CD4-positive, alpha-beta memory T cell (primary cell): Measurements from ENCODE around the gene POLR3B. TPM values are rescaled to one million over a fixed set of nuclear protein-coding genes. Genes with fewer than 3 reads are reported as not detected.

Experiments used
- CTCF ChIA-PET: fragments of 350-600 bp; sonication (Branson Sonifier 250); formaldehyde crosslinking; loops from one replicate; lab custom pipeline; 2021; ENCODE audit warnings: inconsistent platforms; ENCODE audit not compliant: partially characterized antibody; lab: Charles Lee
- POLR2A ChIA-PET: fragments of 350-600 bp; sonication (Branson Sonifier 250); formaldehyde crosslinking; loops from one replicate; lab custom pipeline; 2021; ENCODE audit not compliant: partially characterized antibody; lab: Charles Lee
- DNase-seq, 5 donors: peaks; one replicate each; pipeline versions ENCODE4 v3.0.0 to v3.0.0-alpha.2; 2020 to 2022; ENCODE audit warnings: mixed read lengths in 1 of 5
- H3K27ac ChIP-seq: one replicate; pipeline ENCODE4 v1.7.0; 2013; ENCODE audit warnings: low read depth, low read length
- H3K27me3 ChIP-seq: 2 replicates; pipeline ENCODE4 v1.7.0; 2013; ENCODE audit warnings: mild to moderate bottlenecking, low read length, moderate library complexity; ENCODE audit not compliant: insufficient read depth
- H3K36me3 ChIP-seq: 2 replicates; pipeline ENCODE4 v1.7.0; 2013; ENCODE audit warnings: mild to moderate bottlenecking, low read length, moderate library complexity; ENCODE audit not compliant: insufficient read depth
- H3K4me1 ChIP-seq: 2 replicates; pipeline ENCODE4 v1.7.0; 2013; ENCODE audit warnings: mild to moderate bottlenecking, low read length, moderate library complexity; ENCODE audit not compliant: insufficient read depth
- H3K4me3 ChIP-seq, 2 donors: one replicate each; pipeline ENCODE4 v1.7.0; 2013; ENCODE audit warnings: low read length in 2 of 2, mild to moderate bottlenecking in 1 of 2
- H3K9me3 ChIP-seq, 2 donors: one replicate each; pipeline ENCODE4 v1.7.0; 2013; ENCODE audit warnings: low read length in 2 of 2, control low read depth in 1 of 2; ENCODE audit not compliant: control insufficient read depth in 1 of 2
- H3K27ac Mint-ChIP-seq, 7 donors: one replicate each; pipeline ENCODE4 v1.8.0; 2020 to 2021; ENCODE audit warnings: mixed read lengths in 7 of 7, mild to moderate bottlenecking in 6 of 7, inconsistent platforms in 3 of 7, moderate library complexity in 3 of 7
- H3K27me3 Mint-ChIP-seq, 2 donors: one replicate each; pipeline ENCODE4 v1.8.0; 2020 to 2021; ENCODE audit warnings: mixed read lengths in 2 of 2
- H3K36me3 Mint-ChIP-seq, 2 donors: one replicate each; pipeline ENCODE4 v1.8.0; 2020 to 2021; ENCODE audit warnings: mixed read lengths in 2 of 2, inconsistent platforms in 1 of 2, mild to moderate bottlenecking in 1 of 2
- H3K4me1 Mint-ChIP-seq, 4 donors: one replicate each; pipeline ENCODE4 v1.8.0; 2020 to 2021; ENCODE audit warnings: mixed read lengths in 4 of 4, mild to moderate bottlenecking in 1 of 4
- H3K4me3 Mint-ChIP-seq, 8 donors: one replicate each; pipeline ENCODE4 v1.8.0; 2020 to 2021; ENCODE audit warnings: mixed read lengths in 8 of 8, mild to moderate bottlenecking in 7 of 8, moderate library complexity in 6 of 8, inconsistent platforms in 3 of 8
- H3K9me3 Mint-ChIP-seq, 8 donors: one replicate each; pipeline ENCODE4 v1.8.0; 2020 to 2021; ENCODE audit warnings: mixed read lengths in 8 of 8, mild to moderate bottlenecking in 5 of 8, inconsistent platforms in 3 of 8, moderate library complexity in 1 of 8
- intact Hi-C: fragments of 100-400 bp; cut with micrococcal nuclease; formaldehyde crosslinking; loops from one replicate; pipeline ENCODE4 v1.15.1; 2023
- polyA plus RNA-seq, 2 donors: library from polyadenylated mRNA; unstranded; fragments of 300-500 nt; fragmentation: Illumina TruSeq; gene quantifications; one replicate each; pipeline ENCODE4 v1.2.3, GENCODE V29; 2021
- total RNA-seq, 2 experiments: library from RNA; stranded (reverse); gene quantifications; one replicate each; pipeline ENCODE4 v1.2.3, GENCODE V29; 2021

Gene POLR3B
- total and polyA plus RNA-seq, 4 experiments from 2014 or later: 2.2 to 7.5 (median 6.9) TPM

GRCh38 chr12:106389151-106389550, 31.6 kb downstream of the POLR3B start:
- Mint-ChIP-seq H3K9me3 (no peaks in the 10 kb centered on the region), H3K36me3 (peaks cover 17 to 35% of the 10 kb centered on the region in 2 donors), H3K27ac (no peak overlapping the region), H3K4me3 (no peak overlapping the region), H3K27me3 (no peaks in the 10 kb centered on the region), H3K4me1 (no peaks in the 10 kb centered on the region)
- CTCF ChIA-PET: interaction anchor here (2.1 to 7.0 kb wide), 4 partner anchors 10 to 531 kb away, joined by 5 to 54 read pairs (median 23); no protein-coding TSS in a partner anchor
- H3K27ac ChIP-seq: no peak overlapping the region
- intact Hi-C loops: no loop called here
- H3K36me3 ChIP-seq: peaks cover 10% of the 10 kb centered on the region
- no peaks in the 10 kb centered on the region for H3K9me3 ChIP-seq
- H3K4me3 ChIP-seq: no peak overlapping the region
- H3K27me3 ChIP-seq: no peaks in the 10 kb centered on the region
- no peak for DNase-seq
- POLR2A ChIA-PET: no interaction called here
- no peaks in the 10 kb centered on the region for H3K4me1 ChIP-seq

- no peaks in the 10 kb centered on the region for H3K9me3 Mint-ChIP-seq
- no peaks in the 10 kb centered on the region for H3K27me3 Mint-ChIP-seq
- no peak overlapping the region for H3K27ac ChIP-seq
- H3K4me3 Mint-ChIP-seq: no peak overlapping the region
- CTCF ChIA-PET: interaction anchor here (1.0 kb wide), 1 partner anchor 9 kb away, joined by 3 read pairs; no protein-coding TSS in a partner anchor
- H3K4me3 ChIP-seq: no peak overlapping the region
- no peaks in the 10 kb centered on the region for H3K9me3 ChIP-seq
- POLR2A ChIA-PET: no interaction called here
- intact Hi-C loops: no loop called here
- no peak for DNase-seq
- no peaks in the 10 kb centered on the region for H3K4me1 ChIP-seq
- no peak overlapping the region for H3K27ac Mint-ChIP-seq
- H3K4me1 Mint-ChIP-seq: no peaks in the 10 kb centered on the region
- H3K36me3 Mint-ChIP-seq: peaks cover 43 to 65% of the 10 kb centered on the region in 2 donors
- H3K36me3 ChIP-seq: peaks cover 17% of the 10 kb centered on the region
- no peaks in the 10 kb centered on the region for H3K27me3 ChIP-seq
Measured at GRCh38 chr12:106392759-106393158, 35.2 kb downstream of the POLR3B start.

GRCh38 chr12:106409878-106410277, 52.3 kb downstream of the POLR3B start:
- no peaks in the 10 kb centered on the region for H3K9me3 Mint-ChIP-seq
- DNase-seq: no peak
- H3K4me1 Mint-ChIP-seq: no peaks in the 10 kb centered on the region
- intact Hi-C loops: no loop called here
- ChIA-PET CTCF (no interaction called here), POLR2A (no interaction called here)
- Histone ChIP-seq H3K36me3 (no peaks in the 10 kb centered on the region), H3K4me3 (no peak overlapping the region), H3K27me3 (no peaks in the 10 kb centered on the region), H3K9me3 (no peaks in the 10 kb centered on the region), H3K27ac (no peak overlapping the region), H3K4me1 (no peaks in the 10 kb centered on the region)
- H3K4me3 Mint-ChIP-seq: no peak overlapping the region
- H3K27me3 Mint-ChIP-seq: no peaks in the 10 kb centered on the region
- peaks cover 24 to 54% of the 10 kb centered on the region in 2 donors for H3K36me3 Mint-ChIP-seq
- peak overlapping the region in 1 of 7 donors; percentile 27 for H3K27ac Mint-ChIP-seq

- intact Hi-C loops: no loop called here
- CTCF ChIA-PET: no interaction called here
- H3K4me3 Mint-ChIP-seq: no peak overlapping the region
- H3K27me3 ChIP-seq: no peaks in the 10 kb centered on the region
- H3K36me3 ChIP-seq: no peaks in the 10 kb centered on the region
- no peaks in the 10 kb centered on the region for H3K9me3 Mint-ChIP-seq
- POLR2A ChIA-PET: no interaction called here
- H3K4me1 ChIP-seq: no peaks in the 10 kb centered on the region
- H3K36me3 Mint-ChIP-seq: peaks cover 36 to 53% of the 10 kb centered on the region in 2 donors
- no peak overlapping the region for H3K27ac ChIP-seq
- no peak overlapping the region for H3K4me3 ChIP-seq
- H3K27me3 Mint-ChIP-seq: no peaks in the 10 kb centered on the region
- no peak overlapping the region for H3K27ac Mint-ChIP-seq
- DNase-seq: no peak
- no peaks in the 10 kb centered on the region for H3K4me1 Mint-ChIP-seq
- no peaks in the 10 kb centered on the region for H3K9me3 ChIP-seq
Measured at GRCh38 chr12:106412563-106412962, 55.0 kb downstream of the POLR3B start.

DNA sequence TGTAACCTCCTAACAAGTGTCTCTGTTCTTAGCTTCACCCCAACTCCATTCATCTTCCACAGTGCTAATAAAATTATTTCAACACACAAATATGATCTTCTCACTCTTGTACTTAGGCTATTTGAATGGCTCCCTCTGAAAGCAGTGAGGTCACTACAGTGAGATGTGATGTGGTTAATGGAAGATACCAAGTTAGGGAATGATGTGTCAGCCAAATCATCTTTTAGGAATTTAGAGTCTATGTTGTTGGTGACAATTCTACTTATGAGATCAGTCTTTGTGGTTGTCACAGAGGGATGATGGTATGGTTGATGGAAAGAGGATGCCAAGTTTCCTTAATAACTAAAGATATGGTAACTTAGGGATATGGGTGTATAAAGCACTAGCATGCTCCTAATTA, 57.6 kb downstream of the POLR3B start:
- H3K27ac ChIP-seq: no peak overlapping the region
- Mint-ChIP-seq H3K27ac (no peak overlapping the region), H3K27me3 (no peaks in the 10 kb centered on the region), H3K36me3 (peaks cover 42 to 55% of the 10 kb centered on the region in 2 donors), H3K4me3 (no peak overlapping the region), H3K9me3 (no peaks in the 10 kb centered on the region), H3K4me1 (no peaks in the 10 kb centered on the region)
- DNase-seq: no peak
- no peaks in the 10 kb centered on the region for H3K27me3 ChIP-seq
- no peaks in the 10 kb centered on the region for H3K36me3 ChIP-seq
- ChIA-PET CTCF (no interaction called here), POLR2A (no interaction called here)
- no peaks in the 10 kb centered on the region for H3K9me3 ChIP-seq
- no peak overlapping the region for H3K4me3 ChIP-seq
- no peaks in the 10 kb centered on the region for H3K4me1 ChIP-seq
- intact Hi-C loops: no loop called here

- Mint-ChIP-seq H3K27me3 (no peaks in the 10 kb centered on the region), H3K27ac (no peak overlapping the region), H3K9me3 (peaks cover 0 to 2% (median 0%) of the 10 kb centered on the region in 8 donors), H3K36me3 (peaks cover 39 to 49% of the 10 kb centered on the region in 2 donors), H3K4me1 (no peaks in the 10 kb centered on the region), H3K4me3 (no peak overlapping the region)
- POLR2A ChIA-PET: no interaction called here
- Histone ChIP-seq H3K4me3 (no peak overlapping the region), H3K27me3 (no peaks in the 10 kb centered on the region), H3K4me1 (no peaks in the 10 kb centered on the region), H3K9me3 (no peaks in the 10 kb centered on the region), H3K27ac (no peak overlapping the region), H3K36me3 (no peaks in the 10 kb centered on the region)
- DNase-seq: no peak
- intact Hi-C loops: no loop called here
- CTCF ChIA-PET: no interaction called here
Measured at GRCh38 chr12:106416273-106416672, 58.7 kb downstream of the POLR3B start.

DNA sequence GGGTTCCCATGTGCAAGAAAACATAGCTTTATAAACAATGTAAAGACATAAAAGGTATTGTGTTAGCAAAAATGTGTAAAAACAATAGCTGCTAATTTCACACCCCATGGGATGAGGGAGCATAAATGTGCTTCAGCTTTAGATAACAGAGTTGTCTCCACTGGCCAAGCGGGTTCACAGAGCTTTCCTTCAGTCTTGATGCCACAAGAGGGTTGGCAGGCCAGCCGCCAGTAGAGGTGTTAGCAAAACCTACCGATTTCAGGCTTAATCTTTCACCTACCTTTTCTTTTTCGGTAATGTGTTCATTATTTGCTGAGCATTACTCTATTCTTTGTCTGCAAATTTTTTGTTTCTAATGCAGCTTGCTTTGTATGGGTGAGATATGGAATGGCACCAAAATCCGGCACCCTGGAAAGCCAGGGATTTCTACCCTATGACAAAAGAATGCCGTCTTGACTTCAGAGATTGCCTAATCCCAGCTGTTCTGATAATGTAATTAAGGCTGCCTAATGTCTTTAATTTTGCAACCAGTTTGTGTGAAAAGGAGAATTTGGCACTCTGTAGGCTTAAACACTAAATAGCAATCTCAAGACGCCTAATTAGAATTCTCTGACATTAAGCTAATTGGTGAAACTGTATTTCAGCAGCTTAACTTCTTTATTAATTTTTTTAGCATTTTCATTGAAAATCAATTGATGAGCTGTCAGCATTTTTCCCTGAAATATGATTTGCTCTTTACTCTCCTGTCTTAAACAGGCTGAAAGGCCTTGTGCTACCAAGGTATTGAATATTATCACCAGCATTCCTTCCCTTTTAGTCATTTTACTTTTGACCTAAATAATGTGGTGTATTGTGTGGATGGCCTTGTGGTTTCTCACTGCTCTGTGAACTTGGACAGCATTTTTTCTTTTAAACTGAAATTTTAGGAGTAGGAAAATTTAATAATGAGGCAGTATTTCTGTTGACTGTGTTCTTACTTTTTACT, 60.7 kb downstream of the POLR3B start:
- H3K4me1 ChIP-seq: no peaks in the 10 kb centered on the region
- Mint-ChIP-seq H3K4me3 (no peak overlapping the region), H3K9me3 (peaks cover 0 to 2% (median 0%) of the 10 kb centered on the region in 8 donors), H3K27ac (peak overlapping the region in 1 of 7 donors; percentile 28), H3K4me1 (no peaks in the 10 kb centered on the region), H3K27me3 (no peaks in the 10 kb centered on the region), H3K36me3 (peaks cover 40 to 44% of the 10 kb centered on the region in 2 donors)
- CTCF ChIA-PET: no interaction called here
- intact Hi-C loops: no loop called here
- POLR2A ChIA-PET: no interaction called here
- no peaks in the 10 kb centered on the region for H3K36me3 ChIP-seq
- no peak overlapping the region for H3K27ac ChIP-seq
- no peak for DNase-seq
- H3K27me3 ChIP-seq: no peaks in the 10 kb centered on the region
- H3K9me3 ChIP-seq: no peaks in the 10 kb centered on the region
- no peak overlapping the region for H3K4me3 ChIP-seq
